Skeletal muscle tissue (tissue), 4 donors: Measurements from ENCODE around the gene SMKR1. TPM values are rescaled to one million over a fixed set of nuclear protein-coding genes. Genes with fewer than 3 reads are reported as not detected.
"Not testable (repeated sequence)": the region's sequence is repeated elsewhere in the genome, so short reads cannot be mapped to it uniquely, and the experiment has no call there.

Experiments
- H3K27ac ChIP-seq: one replicate; pipeline ENCODE4 v1.7.0; 2013; ENCODE audit warnings: mild to moderate bottlenecking, low read depth, low read length, inconsistent platforms
- H3K27me3 ChIP-seq, 3 donors: one replicate each; pipeline ENCODE4 v1.7.0; 2013; ENCODE audit warnings: low read length in 3 of 3; ENCODE audit not compliant: control insufficient read depth in 3 of 3, insufficient read depth in 3 of 3
- H3K36me3 ChIP-seq, 3 donors: one replicate each; pipeline ENCODE4 v1.7.0; 2013; ENCODE audit warnings: low read length in 3 of 3; ENCODE audit not compliant: control insufficient read depth in 3 of 3, insufficient read depth in 3 of 3
- H3K4me1 ChIP-seq, 3 donors: one replicate each; pipeline ENCODE4 v1.7.0; 2013; ENCODE audit warnings: low read length in 3 of 3, mild to moderate bottlenecking in 3 of 3; ENCODE audit not compliant: control insufficient read depth in 3 of 3, insufficient read depth in 3 of 3
- H3K4me3 ChIP-seq, 3 donors: one replicate each; pipeline ENCODE4 v1.7.0; 2013; ENCODE audit warnings: low read length in 3 of 3
- H3K9ac ChIP-seq, 3 donors: one replicate each; pipeline ENCODE4 v1.7.0; 2013; ENCODE audit warnings: low read length in 3 of 3, mild to moderate bottlenecking in 3 of 3, moderate library complexity in 2 of 3, low read depth in 1 of 3
- H3K9me3 ChIP-seq, 3 donors: one replicate each; pipeline ENCODE4 v1.7.0; 2013; ENCODE audit warnings: low read length in 3 of 3; ENCODE audit not compliant: control insufficient read depth in 3 of 3
- total RNA-seq: library from RNA; depleted of rRNA; stranded (reverse); fragments of >200 nt; gene quantifications from one replicate; pipeline ENCODE4 v1.2.3, GENCODE V29; 2014
- donor health status: Osteomylitis.

SMKR1 gene
- total RNA-seq, 1 donor from 2014 or later, result not detected

DNA sequence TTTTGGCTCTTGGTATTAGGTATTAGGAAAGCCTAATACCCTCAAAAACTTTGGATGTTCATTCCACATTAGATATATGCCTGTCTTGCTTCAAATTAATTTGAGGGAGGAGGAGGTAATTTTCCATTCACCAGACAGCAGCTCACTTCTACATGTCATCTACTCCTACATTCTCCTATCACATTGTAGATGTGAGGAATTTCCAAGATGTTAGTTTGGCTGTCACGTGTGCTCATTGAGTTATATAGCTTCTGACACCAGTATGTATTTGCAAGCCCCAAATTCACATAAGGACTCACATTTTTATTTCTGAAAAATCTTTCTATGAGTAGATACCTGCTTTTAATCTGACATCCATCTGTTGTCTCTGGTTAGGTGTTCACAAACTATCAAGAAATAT, 22.5 kb upstream of the SMKR1 start:
- H3K9me3 ChIP-seq, result no peaks in the 10 kb centered on the region
- no peak overlapping the region for H3K27ac ChIP-seq
- no peaks in the 10 kb centered on the region for H3K27me3 ChIP-seq
- H3K4me3 ChIP-seq, result no peak overlapping the region
- no peak overlapping the region for H3K9ac ChIP-seq
- H3K4me1 ChIP-seq, result no peaks in the 10 kb centered on the region
- H3K36me3 ChIP-seq, result peaks cover 6 to 16% (median 12%) of the 10 kb centered on the region in 3 donors

DNA sequence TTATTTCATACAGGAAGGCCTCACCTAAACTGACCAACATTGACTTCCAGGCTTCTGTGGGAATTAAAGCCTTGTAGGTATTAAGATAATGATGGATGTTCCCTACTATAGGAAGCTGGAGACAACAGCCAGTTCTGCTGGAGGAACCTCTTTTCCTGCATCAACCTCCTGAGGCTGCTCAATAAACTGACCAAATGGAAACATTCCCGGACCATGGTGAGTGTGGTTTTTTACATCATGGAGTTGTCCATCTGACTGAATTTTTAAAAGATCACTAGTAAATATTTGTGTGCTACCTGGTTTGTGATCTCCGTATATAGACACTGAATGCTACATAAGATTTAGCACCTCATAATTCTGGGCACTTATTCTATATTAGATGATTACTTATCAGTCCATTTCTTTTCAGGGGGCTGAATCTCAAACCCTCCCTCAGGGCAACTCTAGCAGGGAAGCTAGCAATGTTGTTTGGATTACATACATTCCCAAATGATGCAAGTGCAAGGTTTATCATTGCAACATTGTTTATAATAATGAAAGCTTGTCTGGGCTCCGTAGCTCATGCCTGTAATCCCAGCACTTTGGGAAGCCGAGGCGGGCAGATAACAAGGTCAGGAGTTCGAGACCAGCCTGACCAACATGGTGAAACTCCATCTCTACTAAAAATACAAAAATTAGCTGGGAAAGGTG, 21.5 kb upstream of the SMKR1 start:
- Histone ChIP-seq H3K27ac (no peak overlapping the region), H3K36me3 (peaks cover 6 to 17% (median 16%) of the 10 kb centered on the region in 3 donors), H3K9ac (no peak overlapping the region), H3K4me1 (no peaks in the 10 kb centered on the region), H3K9me3 (no peaks in the 10 kb centered on the region), H3K4me3 (no peak overlapping the region), H3K27me3 (no peaks in the 10 kb centered on the region)

DNA sequence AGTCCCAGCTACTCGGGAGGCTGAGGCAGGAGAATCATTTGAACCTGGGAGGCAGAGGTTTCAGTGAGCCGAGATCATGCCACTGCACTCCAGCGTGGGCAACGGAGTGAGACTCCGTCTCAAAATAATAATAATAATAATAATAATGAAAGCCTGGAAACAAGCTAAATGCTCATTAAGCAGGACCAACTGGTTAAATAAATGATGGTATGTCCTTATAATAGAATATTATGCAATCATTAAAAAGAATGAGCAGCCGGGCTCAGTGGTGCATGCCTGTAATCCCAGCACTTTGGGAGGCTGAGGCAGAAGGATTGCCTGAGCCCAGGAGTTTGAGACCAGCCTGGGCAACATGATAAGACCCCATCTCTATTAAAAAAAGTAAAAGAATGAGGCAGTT, 21.0 kb upstream of the SMKR1 start:
- H3K4me1 ChIP-seq, H3K4me3 ChIP-seq, H3K27me3 ChIP-seq, H3K9me3 ChIP-seq, H3K27ac ChIP-seq, H3K9ac ChIP-seq: not testable (repeated sequence)
- H3K36me3 ChIP-seq, result peaks cover 6 to 21% (median 19%) of the 10 kb centered on the region in 3 donors

DNA sequence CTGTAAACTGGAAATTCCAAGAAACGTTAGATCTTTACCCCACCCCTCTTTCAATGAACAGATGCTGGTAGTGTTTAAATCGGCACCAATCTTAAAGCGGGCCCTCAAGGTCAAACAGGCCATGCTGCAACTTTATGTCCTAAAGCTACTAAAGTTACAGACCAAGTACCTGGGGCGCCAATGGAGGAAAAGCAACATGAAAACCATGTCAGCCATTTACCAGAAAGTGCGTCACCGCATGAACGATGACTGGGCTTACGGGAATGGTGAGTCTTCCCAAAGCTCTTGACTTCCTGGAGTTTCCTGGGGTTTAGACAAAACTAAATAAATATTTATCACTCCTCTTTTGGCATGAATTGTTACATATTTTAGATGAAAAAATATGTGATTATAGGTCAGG, 19.6 kb upstream of the SMKR1 start:
- H3K36me3 ChIP-seq, result peaks cover 6 to 22% (median 19%) of the 10 kb centered on the region in 3 donors
- H3K4me1 ChIP-seq, result no peaks in the 10 kb centered on the region
- no peak overlapping the region for H3K9ac ChIP-seq
- H3K27ac ChIP-seq, result no peak overlapping the region
- no peaks in the 10 kb centered on the region for H3K9me3 ChIP-seq
- no peaks in the 10 kb centered on the region for H3K27me3 ChIP-seq
- H3K4me3 ChIP-seq, result no peak overlapping the region

DNA sequence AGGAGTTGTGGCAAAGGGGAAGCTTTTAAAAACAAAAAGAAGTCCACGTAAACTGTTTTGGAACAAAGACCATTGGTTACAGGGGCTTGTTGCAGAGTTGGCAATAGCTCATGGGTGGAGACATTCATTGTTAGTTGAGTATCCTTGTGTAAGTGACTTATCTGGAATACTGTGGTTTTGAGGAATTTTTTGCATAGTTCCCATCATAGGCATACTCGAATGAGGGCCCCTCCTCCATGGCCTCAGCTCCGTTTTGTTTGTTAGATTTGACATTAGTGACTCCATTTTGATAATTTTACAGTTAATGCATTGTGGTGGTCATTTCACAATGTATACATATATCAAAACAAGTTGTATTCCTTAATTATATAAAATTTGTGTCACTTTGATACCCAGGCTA, 12.8 kb upstream of the SMKR1 start:
- Histone ChIP-seq H3K4me1 (no peaks in the 10 kb centered on the region), H3K9me3 (no peaks in the 10 kb centered on the region), H3K4me3 (no peak overlapping the region), H3K27ac (no peak overlapping the region), H3K9ac (no peak overlapping the region), H3K36me3 (peaks cover 0 to 14% (median 7%) of the 10 kb centered on the region in 3 donors), H3K27me3 (no peaks in the 10 kb centered on the region)

DNA sequence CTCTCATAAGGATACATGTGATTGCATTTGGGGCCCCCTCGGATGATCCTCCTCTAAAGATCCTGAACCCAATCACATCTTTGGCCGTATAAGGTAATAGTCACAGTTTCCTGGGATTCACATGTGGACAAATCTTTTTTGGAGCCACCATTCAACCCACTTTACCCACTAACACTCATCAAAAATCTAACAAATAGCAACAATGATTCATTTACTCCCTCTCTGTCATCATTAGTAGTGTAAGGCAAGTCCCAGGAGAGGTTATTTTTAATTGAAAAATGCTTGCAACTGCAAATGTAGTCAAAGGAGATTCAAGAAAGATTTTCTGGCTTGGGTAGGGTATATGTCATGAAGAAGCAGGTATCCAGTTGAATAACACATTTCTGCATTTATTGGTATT, 9.9 kb upstream of the SMKR1 start:
- H3K27me3 ChIP-seq, result no peaks in the 10 kb centered on the region
- H3K9ac ChIP-seq, result no peak overlapping the region
- no peak overlapping the region for H3K4me3 ChIP-seq
- H3K36me3 ChIP-seq, result peaks cover 0 to 8% (median 0%) of the 10 kb centered on the region in 3 donors
- H3K9me3 ChIP-seq, result no peaks in the 10 kb centered on the region
- H3K27ac ChIP-seq, result no peak overlapping the region
- no peaks in the 10 kb centered on the region for H3K4me1 ChIP-seq

DNA sequence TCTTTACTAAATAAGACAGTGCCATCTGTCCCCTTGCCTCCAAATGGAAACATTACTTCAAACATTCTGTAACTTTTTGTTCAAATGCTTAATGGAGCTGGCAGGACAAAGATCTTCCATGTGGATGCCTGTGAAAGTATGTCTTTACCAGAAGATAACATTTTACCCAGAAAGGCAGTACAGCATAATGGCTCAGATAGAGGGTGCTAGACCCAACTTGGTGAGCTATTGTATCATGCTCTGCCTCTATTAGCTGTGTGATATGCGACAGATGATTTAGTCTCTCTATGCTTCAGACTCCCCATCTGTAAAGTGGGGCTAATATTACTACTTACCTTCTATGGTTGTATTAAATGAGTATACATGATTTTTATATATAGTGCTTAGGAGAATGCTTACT, 8.8 kb upstream of the SMKR1 start:
- Histone ChIP-seq H3K36me3 (peaks cover 0 to 8% (median 0%) of the 10 kb centered on the region in 3 donors), H3K4me3 (no peak overlapping the region), H3K9me3 (no peaks in the 10 kb centered on the region), H3K27ac (no peak overlapping the region), H3K4me1 (no peaks in the 10 kb centered on the region), H3K27me3 (no peaks in the 10 kb centered on the region), H3K9ac (no peak overlapping the region)

DNA sequence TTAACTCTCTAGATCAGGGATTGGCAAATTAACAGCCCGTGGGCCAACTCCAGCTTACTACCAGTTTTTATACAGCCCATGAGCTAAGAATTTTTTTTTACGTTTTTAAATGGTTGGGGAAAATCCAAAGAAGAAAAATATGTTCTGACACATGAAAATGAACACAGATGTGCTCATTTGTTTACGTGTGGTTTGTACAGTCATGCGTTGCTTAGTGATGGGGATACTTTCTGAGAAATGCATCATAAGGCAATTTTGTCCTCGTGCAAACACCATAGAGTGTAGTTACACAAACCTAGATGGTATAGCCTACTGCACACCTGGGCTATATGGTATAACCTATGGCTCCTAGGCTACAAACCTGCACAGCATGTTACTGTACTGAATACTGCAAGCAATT, 8.3 kb upstream of the SMKR1 start:
- Histone ChIP-seq H3K4me3 (no peak overlapping the region), H3K4me1 (no peaks in the 10 kb centered on the region), H3K36me3 (peaks cover 0 to 4% (median 0%) of the 10 kb centered on the region in 3 donors), H3K27ac (no peak overlapping the region), H3K9me3 (no peaks in the 10 kb centered on the region), H3K9ac (no peak overlapping the region), H3K27me3 (no peaks in the 10 kb centered on the region)

DNA sequence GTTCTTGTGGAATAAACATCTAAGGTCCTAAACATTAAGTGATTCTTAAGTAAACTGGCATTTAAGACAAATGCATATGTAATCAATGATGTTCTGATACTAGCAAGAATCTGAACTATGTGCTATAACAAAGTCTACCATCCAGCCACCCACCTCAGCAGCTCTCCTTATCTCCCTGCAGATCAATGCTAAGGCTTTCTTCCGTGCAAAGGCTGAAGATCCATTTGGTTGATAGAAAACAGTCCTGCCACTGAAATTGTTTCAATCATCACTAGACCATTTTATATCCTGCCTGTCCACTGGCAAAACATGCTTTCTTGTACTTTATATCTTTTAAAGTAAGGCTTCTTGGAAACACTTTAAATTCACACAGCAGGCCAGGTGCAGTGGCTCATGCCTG, 6.3 kb upstream of the SMKR1 start:
- no peak overlapping the region for H3K9ac ChIP-seq
- no peaks in the 10 kb centered on the region for H3K36me3 ChIP-seq
- no peak overlapping the region for H3K27ac ChIP-seq
- H3K4me3 ChIP-seq, result no peak overlapping the region
- no peaks in the 10 kb centered on the region for H3K9me3 ChIP-seq
- H3K27me3 ChIP-seq, result no peaks in the 10 kb centered on the region
- no peaks in the 10 kb centered on the region for H3K4me1 ChIP-seq

DNA sequence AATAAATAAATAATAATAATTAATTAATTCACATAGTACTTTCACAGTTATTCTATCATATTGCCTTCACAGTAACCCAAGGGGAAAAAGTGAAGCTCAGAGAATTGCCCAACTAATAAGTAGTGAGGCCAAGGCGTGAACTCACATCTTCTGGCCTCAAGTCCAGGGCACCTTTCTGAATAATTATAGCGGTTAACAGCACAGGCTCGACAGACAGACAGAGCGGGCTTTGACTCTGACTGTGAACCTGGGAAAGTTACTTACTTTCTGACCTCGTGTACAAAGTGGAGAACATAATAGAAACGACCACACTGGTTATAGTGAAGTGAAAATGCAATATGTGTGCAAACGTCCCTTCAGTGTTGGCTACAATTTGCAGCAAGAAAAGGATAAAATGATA, 5.7 kb upstream of the SMKR1 start:
- Histone ChIP-seq H3K36me3 (no peaks in the 10 kb centered on the region), H3K9ac (no peak overlapping the region), H3K9me3 (no peaks in the 10 kb centered on the region), H3K27ac (no peak overlapping the region), H3K27me3 (no peaks in the 10 kb centered on the region), H3K4me3 (no peak overlapping the region), H3K4me1 (no peaks in the 10 kb centered on the region)
